RWPE2 (cell line): ENCODE data around the gene RTEL1.

ENCODE experiments used
- ATAC-seq: fragments of 200-7000 bp; cut with Tn5 transposase; 3 replicates; pipeline ENCODE4 v1.9.1; 2021; ENCODE audit warnings: low read depth
- DNase-seq: peaks from one replicate; pipeline ENCODE4 v3.0.0-alpha.2; 2020; ENCODE audit warnings: low spot score
- H3K27ac ChIP-seq: fragments of 450-650 bp; 2 replicates; pipeline ENCODE4 v1.5.1; 2017; ENCODE audit warnings: mild to moderate bottlenecking; ENCODE audit not compliant: poor library complexity, severe bottlenecking
- H3K27me3 ChIP-seq: fragments of 250-450 bp; sonication (Bioruptor Pico); 2 replicates; pipeline ENCODE4 v1.5.1; 2021; ENCODE audit warnings: mild to moderate bottlenecking, moderate library complexity; ENCODE audit not compliant: insufficient read depth, poor library complexity, severe bottlenecking
- H3K36me3 ChIP-seq: fragments of 250-450 bp; sonication (Bioruptor Pico); 2 replicates; pipeline ENCODE4 v1.5.1; 2020; ENCODE audit warnings: low read depth, mild to moderate bottlenecking, moderate library complexity
- H3K4me1 ChIP-seq: fragments of 250-450 bp; sonication (Bioruptor Pico); 2 replicates; pipeline ENCODE4 v1.5.1; 2021; ENCODE audit warnings: mild to moderate bottlenecking, moderate library complexity; ENCODE audit not compliant: insufficient read depth, poor library complexity, severe bottlenecking
- H3K4me3 ChIP-seq: fragments of 250-450 bp; sonication (Bioruptor Pico); 2 replicates; pipeline ENCODE4 v1.5.1; 2021; ENCODE audit warnings: mild to moderate bottlenecking, moderate library complexity; ENCODE audit not compliant: severe bottlenecking
- H3K9me3 ChIP-seq: fragments of 250-450 bp; sonication (Bioruptor Pico); 2 replicates; pipeline ENCODE4 v1.5.1; 2021; ENCODE audit warnings: mild to moderate bottlenecking, moderate library complexity; ENCODE audit not compliant: severe bottlenecking
- TF ChIP-seq, protein P1 (sequence below): fragments of 450-650 bp; IDR thresholded peaks from one replicate; pipeline ENCODE4 v1.5.1; 2017; ENCODE audit warnings: mild to moderate bottlenecking, moderate library complexity; ENCODE audit not compliant: poor library complexity, severe bottlenecking

Gene RTEL1

DNA sequence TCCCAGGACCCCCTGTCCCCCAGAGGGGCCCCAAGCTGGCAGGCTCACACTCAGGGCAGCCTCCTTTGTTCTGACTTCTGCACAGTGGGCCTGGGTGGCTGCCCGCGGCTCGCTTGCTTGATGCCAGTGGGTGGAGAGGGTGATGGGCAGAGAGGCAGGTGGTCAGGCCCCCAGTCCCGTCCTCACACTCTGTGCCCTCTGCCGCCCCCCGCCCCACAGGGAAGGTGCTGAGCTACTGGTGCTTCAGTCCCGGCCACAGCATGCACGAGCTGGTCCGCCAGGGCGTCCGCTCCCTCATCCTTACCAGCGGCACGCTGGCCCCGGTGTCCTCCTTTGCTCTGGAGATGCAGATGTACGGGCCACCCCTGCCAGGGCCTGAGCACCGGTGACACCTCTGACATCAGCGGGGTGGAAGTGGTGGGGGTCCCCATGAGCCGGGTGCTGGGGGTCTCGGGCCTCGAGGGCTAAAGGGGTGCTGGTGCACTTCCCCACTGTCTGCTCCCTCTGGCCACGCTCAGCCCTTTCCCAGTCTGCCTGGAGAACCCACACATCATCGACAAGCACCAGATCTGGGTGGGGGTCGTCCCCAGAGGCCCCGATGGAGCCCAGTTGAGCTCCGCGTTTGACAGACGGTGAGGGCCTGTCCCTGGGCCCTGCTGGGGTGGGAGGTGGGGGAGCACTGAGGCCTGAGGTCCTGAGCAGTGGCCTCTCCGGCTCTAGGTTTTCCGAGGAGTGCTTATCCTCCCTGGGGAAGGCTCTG is 29.5 kb downstream of the RTEL1 start:
- H3K9me3 ChIP-seq, result no peaks in the 10 kb centered on the region
- H3K4me3 ChIP-seq, result no peak overlapping the region
- peak; percentile 89 for DNase-seq
- peaks cover 28% of the 10 kb centered on the region for H3K4me1 ChIP-seq
- TF ChIP-seq, protein P1, sequence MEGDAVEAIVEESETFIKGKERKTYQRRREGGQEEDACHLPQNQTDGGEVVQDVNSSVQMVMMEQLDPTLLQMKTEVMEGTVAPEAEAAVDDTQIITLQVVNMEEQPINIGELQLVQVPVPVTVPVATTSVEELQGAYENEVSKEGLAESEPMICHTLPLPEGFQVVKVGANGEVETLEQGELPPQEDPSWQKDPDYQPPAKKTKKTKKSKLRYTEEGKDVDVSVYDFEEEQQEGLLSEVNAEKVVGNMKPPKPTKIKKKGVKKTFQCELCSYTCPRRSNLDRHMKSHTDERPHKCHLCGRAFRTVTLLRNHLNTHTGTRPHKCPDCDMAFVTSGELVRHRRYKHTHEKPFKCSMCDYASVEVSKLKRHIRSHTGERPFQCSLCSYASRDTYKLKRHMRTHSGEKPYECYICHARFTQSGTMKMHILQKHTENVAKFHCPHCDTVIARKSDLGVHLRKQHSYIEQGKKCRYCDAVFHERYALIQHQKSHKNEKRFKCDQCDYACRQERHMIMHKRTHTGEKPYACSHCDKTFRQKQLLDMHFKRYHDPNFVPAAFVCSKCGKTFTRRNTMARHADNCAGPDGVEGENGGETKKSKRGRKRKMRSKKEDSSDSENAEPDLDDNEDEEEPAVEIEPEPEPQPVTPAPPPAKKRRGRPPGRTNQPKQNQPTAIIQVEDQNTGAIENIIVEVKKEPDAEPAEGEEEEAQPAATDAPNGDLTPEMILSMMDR, result no peak
- H3K36me3 ChIP-seq, result peaks cover 13% of the 10 kb centered on the region
- H3K27me3 ChIP-seq, result no peaks in the 10 kb centered on the region
- no peak for ATAC-seq
- peak overlapping the region; percentile 96 for H3K27ac ChIP-seq

DNA sequence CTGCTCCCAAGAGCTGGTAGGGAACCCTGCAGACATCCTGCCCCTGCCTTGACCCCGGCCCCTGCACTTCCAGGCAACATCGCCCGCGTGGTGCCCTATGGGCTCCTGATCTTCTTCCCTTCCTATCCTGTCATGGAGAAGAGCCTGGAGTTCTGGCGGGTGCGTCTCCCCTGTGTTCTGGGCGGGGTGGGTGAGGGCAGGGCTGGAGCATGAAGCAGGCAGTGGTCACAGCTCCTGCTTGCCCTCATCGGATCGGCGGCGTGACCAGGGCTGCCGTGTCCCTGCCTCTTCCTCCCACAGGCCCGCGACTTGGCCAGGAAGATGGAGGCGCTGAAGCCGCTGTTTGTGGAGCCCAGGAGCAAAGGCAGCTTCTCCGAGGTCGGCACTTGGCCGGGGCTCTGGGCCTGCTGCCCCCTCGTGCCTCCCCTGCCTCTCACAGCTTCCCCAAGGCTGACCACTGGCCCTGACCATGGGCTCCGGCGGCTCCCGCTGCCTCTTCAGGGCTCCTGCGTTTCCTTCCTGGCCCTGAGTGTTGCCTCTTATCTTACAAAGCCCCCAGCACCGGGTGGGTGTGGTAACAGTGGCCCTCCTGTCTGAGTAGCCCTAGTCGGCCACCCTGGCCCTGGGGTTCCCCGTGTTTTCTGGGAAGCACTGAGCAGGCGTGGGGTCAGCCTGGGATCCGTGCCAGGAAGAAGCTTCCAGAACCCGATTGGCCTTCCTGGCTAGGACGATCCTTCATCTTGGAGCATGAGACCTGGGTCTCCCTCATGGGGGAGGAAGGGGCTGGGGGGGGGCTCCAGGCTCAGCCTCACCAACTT is 30.3 kb downstream of the RTEL1 start:
- no peak for ATAC-seq
- peak; percentile 91 for DNase-seq
- TF ChIP-seq, protein P1, result no peak
- Histone ChIP-seq H3K36me3 (peaks cover 9% of the 10 kb centered on the region; the same call in 1 of the 2 replicates), H3K4me3 (no peak overlapping the region), H3K27ac (peak overlapping the region; percentile 96), H3K27me3 (no peaks in the 10 kb centered on the region), H3K4me1 (peaks cover 19% of the 10 kb centered on the region), H3K9me3 (no peaks in the 10 kb centered on the region)

DNA sequence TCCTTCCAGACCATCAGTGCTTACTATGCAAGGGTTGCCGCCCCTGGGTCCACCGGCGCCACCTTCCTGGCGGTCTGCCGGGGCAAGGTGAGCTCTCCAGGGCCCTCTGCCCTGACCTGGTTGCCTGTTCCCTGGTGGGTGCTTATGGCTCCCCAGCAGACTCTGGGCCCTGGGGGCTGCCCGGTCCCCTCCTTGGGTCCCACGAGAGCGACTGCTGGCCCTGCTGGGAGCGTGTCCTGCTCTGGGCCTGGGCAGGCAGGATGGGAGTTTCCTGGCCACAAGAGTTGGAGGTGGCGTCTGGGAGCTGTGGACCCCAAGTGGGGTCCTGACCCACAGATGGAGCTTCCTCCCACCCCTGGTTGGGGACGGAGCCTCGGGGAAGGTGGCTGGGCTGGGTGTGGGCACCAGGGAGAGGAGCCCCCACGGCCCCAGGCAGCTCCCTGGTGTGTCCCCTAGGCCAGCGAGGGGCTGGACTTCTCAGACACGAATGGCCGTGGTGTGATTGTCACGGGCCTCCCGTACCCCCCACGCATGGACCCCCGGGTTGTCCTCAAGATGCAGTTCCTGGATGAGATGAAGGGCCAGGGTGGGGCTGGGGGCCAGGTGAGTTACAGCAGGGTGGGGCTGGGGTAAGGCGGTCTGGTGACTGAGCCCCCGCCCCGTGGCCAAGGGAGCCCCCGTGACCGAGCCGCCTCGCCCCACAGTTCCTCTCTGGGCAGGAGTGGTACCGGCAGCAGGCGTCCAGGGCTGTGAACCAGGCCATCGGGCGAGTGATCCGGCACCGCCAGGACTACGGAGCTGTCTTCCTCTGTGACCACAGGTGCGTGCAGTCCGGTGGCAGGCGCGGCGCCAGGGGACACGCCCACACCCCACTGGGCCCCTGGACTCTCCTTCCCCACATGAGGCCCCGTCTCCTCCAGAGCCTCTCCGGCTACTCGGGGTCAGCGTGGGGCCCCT is 31.2 kb downstream of the RTEL1 start:
- DNase-seq, result peak; percentile 91
- Histone ChIP-seq H3K9me3 (no peaks in the 10 kb centered on the region), H3K27me3 (no peaks in the 10 kb centered on the region), H3K27ac (no peak overlapping the region), H3K36me3 (peaks cover 7% of the 10 kb centered on the region), H3K4me1 (peaks cover 13% of the 10 kb centered on the region), H3K4me3 (no peak overlapping the region)
- TF ChIP-seq, protein P1, result no peak
- no peak for ATAC-seq

DNA sequence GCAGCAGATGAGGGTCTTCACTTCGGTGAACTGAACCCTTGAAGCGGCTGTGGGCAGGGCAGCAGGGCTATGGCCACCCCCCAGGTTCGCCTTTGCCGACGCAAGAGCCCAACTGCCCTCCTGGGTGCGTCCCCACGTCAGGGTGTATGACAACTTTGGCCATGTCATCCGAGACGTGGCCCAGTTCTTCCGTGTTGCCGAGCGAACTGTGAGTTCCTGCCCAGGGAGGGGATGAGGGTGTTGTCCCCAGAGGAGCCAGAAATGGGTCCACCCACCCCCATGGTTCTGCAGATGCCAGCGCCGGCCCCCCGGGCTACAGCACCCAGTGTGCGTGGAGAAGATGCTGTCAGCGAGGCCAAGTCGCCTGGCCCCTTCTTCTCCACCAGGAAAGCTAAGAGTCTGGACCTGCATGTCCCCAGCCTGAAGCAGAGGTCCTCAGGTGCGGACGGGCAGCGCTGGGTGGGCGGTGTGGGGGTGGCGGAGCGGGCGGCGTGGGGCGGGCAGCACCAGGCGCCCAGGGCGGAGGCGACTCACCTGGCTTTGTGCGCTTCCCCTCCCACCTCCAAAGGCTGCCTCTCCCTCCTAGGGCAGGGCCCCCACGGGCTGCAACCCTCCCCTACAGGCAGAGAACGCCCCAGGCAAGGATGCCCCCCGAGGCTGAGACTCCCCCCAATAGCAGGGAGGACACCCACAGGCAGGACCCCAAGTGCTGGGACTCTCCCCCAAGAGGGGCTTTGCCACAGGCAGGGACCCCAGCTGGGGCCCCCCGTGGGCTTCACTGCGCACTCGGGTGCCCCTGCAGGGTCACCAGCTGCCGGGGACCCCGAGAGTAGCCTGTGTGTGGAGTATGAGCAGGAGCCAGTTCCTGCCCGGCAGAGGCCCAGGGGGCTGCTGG is 32.1 kb downstream of the RTEL1 start:
- Histone ChIP-seq H3K36me3 (peaks cover 13% of the 10 kb centered on the region), H3K4me3 (no peak overlapping the region), H3K27me3 (no peaks in the 10 kb centered on the region), H3K4me1 (peaks cover 11% of the 10 kb centered on the region), H3K9me3 (no peaks in the 10 kb centered on the region), H3K27ac (peak overlapping the region; percentile 42)
- TF ChIP-seq, protein P1, result no peak
- DNase-seq (peak; percentile 85), ATAC-seq (no peak)
